G401.6 (cell line): ENCODE measurements around the gene PRR29.
"Not testable (repeated sequence)": the region's sequence is repeated elsewhere in the genome, so short reads cannot be mapped to it uniquely, and the experiment has no call there.

Experiments
- FAIRE-seq: peaks from 2 replicates; lab custom pipeline; 2012; peaks lifted over from hg19 to GRCh38; lab: Jason Lieb, UNC

PRR29 gene

GRCh38 chr17:63997341-63998048, 656 bp upstream of the PRR29 start:
- FAIRE-seq = no peak

GRCh38 chr17:63998721-63999679, 849 bp downstream of the PRR29 start:
- no peak for FAIRE-seq

GRCh38 chr17:63999680-64000531, 1.8 kb downstream of the PRR29 start:
- FAIRE-seq = no peak

- FAIRE-seq = no peak
These were observed 3.0 kb downstream of the PRR29 start for GRCh38 chr17:64001091-64001579.

- no peak for FAIRE-seq
These were observed 3.8 kb downstream of the PRR29 start for GRCh38 chr17:64001763-64002529.

- FAIRE-seq = no peak
These were observed 4.7 kb downstream of the PRR29 start for GRCh38 chr17:64002658-64003525.

- no peak for FAIRE-seq
These were observed 5.5 kb downstream of the PRR29 start for GRCh38 chr17:64003526-64004121.

GRCh38 chr17:64004218-64004770, 6.1 kb downstream of the PRR29 start:
- FAIRE-seq = no peak

- FAIRE-seq = no peak
These were observed 7.0 kb downstream of the PRR29 start for GRCh38 chr17:64004903-64005733.

GRCh38 chr17:64005734-64006167, 7.6 kb downstream of the PRR29 start:
- no peak for FAIRE-seq

- no peak for FAIRE-seq
These were observed 8.4 kb downstream of the PRR29 start for GRCh38 chr17:64006361-64007088.

GRCh38 chr17:64007089-64007837, 9.1 kb downstream of the PRR29 start:
- not testable (repeated sequence) for FAIRE-seq

GRCh38 chr17:64007838-64008282, 9.7 kb downstream of the PRR29 start:
- no peak for FAIRE-seq

GRCh38 chr17:64008346-64008745, 10.2 kb downstream of the PRR29 start:
- no peak for FAIRE-seq

GRCh38 chr17:64008830-64009229, 10.7 kb downstream of the PRR29 start:
- no peak for FAIRE-seq

GRCh38 chr17:64009571-64010402, 11.6 kb downstream of the PRR29 start:
- FAIRE-seq = no peak
